NOMO-1 treated with DMSO at 0.1 percent for 48 hours (cell line): ENCODE results near the gene DDIT4L.
"Not testable (repeated sequence)": the region's sequence is repeated elsewhere in the genome, so short reads cannot be mapped to it uniquely, and the experiment has no call there.

Source experiments
- DNase-seq: peaks from one replicate; lab custom pipeline; 2025; ENCODE audit not compliant: unreplicated experiment; lab: John Stamatoyannopoulos, UW

Gene DDIT4L

DNA sequence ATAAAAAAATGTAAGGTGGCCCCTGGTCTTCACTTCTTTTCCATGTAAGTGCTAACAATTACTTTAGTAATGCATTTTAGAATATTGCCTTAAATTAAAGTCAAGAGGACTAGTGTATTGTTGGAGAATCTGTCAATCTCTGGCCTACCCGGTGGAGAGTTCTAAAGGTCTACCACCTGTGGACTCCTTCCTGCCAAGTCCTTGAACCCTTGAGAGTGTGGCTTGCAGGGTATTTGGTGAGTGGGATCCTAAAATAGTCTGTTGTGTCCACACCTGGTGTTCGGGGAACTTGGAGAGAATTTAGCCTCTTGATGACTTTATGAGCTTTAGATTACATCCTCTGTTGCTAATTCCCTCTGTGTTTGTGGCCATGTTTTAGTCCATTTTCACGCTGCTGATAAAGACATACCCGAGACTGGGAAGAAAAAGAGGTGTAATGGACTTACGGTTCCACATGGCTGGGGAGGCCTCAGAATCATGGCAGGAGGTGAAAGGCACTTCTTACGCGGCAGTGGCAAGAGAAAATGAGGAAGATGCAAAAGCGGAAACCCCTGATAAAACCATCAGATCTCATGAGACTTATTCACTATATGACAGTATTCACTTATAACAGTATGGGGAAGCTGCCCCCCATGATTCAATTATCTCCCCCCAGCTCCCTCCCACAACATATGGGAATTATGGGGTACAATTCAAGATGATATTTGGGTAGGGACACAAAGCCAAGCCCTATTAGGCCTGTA is 23.8 kb downstream of the DDIT4L start:
- no peak for DNase-seq

DNA sequence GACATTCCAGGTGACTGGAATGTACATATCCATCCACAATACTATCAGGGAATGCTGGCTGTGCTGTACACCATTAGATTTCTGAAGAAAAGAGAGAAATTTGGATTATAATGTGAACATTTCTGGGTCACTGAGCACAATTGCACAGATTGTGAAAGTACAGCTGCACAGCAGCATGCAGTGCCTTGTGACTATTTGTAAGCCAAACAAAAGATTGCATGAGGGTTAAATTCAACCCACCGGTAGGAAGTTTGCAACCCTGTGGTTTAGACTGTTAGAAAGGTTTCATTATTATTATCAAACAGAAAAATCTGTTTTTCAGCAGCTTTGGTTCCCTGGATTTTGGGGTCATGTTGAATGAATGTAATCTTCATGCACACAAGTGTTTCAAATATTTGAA is 24.5 kb downstream of the DDIT4L start:
- no peak for DNase-seq

DNA sequence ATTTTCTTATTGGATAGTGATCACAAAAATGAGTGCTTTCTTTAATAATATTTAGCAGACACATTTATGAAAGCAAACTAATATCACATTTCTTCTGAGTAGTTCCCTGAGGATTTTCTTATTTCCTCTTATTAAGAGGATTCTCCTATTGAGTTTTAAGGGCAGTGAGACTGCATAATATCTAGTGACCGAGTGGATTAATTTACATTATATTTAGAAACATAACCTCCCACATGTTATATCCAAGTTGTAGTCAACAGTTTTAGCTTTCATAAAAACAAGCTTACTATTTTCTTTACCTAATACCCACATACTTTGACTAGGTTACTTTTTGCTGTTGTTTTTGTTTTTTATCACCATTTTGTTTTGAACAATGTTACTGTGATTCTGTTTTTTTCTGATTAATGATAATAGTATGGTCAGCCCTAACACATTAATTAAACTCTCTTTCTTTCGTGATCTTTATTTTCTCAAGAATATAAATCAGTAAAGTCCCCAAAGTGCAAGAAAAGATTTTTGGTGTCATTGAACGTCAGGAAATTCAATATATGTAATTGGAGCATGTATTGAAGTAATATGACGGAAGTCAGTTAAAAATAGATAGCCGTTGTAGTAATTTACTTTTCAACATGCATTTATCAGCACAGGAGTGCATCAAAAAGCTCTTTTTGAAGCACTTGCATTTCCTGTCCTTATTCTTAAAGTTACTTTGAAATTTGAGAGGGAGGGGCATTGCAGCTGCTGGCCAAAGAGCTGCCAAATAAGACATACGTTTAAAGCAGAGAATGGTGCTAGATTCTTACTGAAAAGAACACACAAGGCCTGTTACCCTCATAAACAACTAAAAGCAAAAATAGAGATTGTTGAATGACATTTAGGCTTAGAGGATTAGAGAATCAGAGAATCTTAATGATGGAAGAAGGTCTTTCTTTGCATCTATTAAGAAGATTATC is 25.2 kb downstream of the DDIT4L start:
- DNase-seq = no peak

DNA sequence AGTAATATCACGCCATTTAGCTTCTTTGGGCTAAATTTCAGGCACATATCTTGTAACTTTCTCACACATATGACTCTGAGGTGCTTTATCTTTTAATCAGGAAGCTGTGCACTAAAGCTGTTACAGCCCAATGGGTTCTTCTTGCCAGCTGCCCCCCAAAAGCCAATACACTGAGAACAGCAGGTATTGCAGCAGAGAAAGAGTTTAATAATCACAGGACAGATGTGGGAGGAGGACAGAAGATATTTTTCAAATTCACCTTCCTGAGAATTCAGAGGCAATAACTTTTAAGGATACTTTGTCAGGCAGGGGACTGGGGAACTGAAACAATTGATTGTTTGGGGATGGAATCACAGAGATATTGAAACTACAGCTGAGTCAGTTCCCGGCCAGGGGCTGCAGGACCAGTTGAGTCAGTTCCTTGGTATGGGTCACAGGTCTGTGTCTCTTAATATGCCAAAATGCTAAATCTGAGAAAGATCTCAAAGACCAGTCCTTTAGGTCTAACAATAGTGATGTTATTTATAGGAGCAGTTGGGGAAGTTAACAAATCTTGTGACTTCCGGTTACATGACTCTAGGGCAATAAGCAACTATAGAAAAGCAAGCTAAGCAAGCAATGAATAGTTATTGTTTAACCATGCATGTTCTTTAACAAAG is 28.1 kb downstream of the DDIT4L start:
- DNase-seq = peak; percentile 58

DNA sequence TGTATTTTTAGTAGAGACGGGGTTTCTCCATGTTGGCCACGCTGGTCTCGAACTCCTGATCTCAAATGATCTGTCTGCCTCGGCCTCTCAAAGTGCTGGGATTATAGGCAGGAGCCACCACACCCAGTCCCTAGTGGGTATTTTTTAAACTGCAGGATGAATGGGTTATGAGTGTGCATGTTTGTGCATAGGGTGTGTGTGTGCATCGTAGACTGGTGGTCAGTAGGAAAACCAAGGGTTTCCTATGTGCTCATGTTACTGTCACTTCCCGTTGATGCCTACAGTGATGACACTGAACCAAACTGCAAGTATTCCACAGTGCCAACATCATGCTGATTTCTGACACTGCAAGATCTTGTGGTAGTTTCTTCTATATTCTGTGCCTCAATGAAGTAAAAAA is 41.1 kb downstream of the DDIT4L start:
- DNase-seq = no peak

DNA sequence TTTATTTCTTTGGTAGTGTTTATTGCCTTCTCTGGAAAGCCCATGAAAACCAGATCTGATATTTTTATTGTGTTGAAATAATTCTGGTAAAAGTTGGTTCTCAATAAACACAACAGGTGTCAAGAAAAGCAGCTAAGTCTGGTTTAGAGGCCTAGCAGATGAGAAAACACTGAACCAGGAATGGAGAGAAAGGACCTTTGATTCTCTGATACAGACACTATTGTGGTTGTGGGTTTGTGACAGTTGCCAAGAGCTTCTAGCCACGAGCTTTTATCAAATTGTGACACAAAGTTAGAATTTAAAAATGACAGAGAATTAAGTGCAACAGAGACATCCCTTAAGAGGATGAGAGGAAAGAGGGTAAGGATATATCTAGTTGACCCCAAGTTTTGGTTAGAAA is 42.6 kb downstream of the DDIT4L start:
- no peak for DNase-seq

DNA sequence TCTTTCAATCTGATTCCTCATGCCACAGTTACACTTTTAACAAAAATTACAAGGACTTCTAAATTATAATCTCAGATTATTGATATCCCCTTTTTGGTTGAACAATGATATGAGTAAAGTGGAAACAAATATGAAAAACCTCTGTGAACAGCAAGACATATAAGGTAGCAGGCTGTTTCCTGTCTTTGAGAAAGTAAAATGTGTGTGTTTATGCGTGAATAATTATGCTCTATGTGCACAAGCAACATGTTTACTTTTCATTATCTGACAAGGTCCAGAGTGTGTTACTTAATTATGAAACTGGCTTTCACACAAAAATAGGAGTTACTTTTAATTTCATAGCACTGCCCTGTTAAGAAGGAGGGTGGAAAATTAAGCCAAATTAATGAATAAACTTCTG is 43.1 kb downstream of the DDIT4L start:
- no peak for DNase-seq

DNA sequence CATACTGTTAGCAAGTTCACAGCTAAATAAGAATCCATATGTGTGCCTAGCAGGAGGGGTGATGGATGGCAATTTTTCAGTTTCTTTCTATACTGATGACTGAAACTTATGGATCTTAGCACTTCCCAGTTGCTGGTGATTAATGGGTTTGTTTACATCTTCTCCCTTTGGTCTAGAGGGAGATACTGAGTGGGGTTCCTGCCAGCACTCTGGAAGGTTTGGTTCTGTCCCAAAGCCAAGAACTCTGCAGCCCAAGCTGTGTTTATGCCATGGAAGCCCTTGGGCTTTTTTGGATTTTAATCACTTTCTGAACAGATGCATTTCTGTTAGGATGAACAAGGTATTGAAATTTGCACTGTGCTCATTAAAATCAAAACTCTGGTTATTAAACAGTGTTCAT is 43.5 kb downstream of the DDIT4L start:
- DNase-seq = no peak

DNA sequence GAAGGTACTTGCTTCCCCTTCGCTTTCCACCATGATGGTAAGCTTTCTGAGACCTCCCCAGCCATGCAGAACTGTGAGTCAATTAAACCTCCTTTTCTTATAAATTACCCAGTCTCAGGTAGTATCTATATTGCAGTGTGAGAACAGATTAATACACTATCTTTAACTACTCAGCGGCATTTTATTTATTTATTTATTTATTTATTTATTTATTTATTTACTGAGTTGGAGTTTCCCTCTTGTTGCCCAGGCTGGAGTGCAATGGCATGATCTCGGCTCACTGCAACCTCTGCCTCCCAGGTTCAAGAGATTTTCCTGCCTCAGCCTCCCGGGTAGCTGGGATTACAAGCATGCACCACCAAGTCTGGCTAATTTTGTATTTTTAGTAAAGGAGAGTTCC is 52.9 kb downstream of the DDIT4L start:
- DNase-seq = not testable (repeated sequence)
